Memory B cell (primary cell): ENCODE measurements around the gene ZC3HAV1.

Experiments used
- ATAC-seq: fragments of 150-1000 bp; cut with Tn5 transposase; 2 replicates; pipeline ENCODE4 v1.10.0; 2021; ENCODE audit warnings: low read depth, mild to moderate bottlenecking, moderate library complexity
- DNase-seq, 2 donors: peaks; one replicate each; pipeline ENCODE4 v3.0.0; 2022; ENCODE audit warnings: low spot score in 2 of 2
- H3K27ac Mint-ChIP-seq: one replicate; pipeline ENCODE4 v1.8.0; 2022; ENCODE audit warnings: mild to moderate bottlenecking, moderate library complexity, mixed read lengths
- H3K27me3 Mint-ChIP-seq: one replicate; pipeline ENCODE4 v1.8.0; 2022; ENCODE audit warnings: mixed read lengths
- H3K36me3 Mint-ChIP-seq: one replicate; pipeline ENCODE4 v1.8.0; 2022; ENCODE audit warnings: mild to moderate bottlenecking, mixed read lengths
- H3K4me1 Mint-ChIP-seq: one replicate; pipeline ENCODE4 v1.8.0; 2022; ENCODE audit warnings: mixed read lengths
- H3K4me3 Mint-ChIP-seq: one replicate; pipeline ENCODE4 v1.8.0; 2022; ENCODE audit warnings: mild to moderate bottlenecking, moderate library complexity, mixed read lengths
- H3K9me3 Mint-ChIP-seq: one replicate; pipeline ENCODE4 v1.8.0; 2022; ENCODE audit warnings: mixed read lengths

Gene ZC3HAV1

DNA sequence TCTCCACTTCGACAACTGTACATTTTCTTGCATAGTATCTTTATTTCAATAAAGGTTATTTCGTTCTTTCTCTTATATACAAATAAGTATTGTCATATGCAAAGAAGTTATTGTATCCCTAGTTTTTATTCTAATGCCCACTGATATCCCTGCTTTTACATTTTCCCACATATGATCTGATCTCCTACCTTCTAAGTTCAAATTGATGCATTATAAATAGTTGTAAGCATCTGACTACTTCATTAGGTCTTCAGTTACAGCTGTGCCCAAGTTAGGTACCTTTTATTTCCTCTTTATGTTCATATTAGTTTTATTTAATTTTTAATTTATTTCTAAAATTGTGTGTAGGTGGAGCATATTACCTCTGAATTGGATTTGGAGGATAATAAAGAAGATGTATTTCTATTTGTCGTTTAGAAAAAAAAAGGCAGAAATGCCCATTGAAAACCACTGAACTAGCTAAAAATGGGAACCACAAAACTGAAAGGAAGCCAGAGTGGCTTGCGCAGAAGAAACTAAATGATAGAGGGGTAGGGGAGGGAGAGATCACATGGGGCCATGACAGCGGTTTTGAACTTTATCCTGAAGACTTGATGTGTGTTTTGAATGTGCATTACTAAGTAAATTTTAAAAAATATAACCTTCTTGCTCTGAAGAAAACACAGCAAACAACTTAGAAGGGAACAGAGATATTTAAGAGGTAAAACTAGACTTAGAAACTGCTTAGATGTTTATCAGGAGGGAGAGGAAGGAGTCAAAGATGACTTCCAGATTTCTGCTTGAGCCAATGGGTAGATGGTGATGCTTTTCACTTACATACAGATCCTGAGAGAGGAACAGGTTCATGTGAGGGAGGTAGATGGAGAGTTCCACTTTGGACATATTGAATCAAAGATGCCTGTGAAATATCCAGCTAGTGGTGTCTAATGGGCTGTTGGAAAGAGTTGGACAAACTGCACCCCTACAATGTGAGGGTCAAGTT, 64.4 kb downstream of the ZC3HAV1 start:
- H3K4me3 Mint-ChIP-seq, result no peak overlapping the region
- peak; percentile 90 for ATAC-seq
- peaks cover 32% of the 10 kb centered on the region for H3K36me3 Mint-ChIP-seq
- H3K27ac Mint-ChIP-seq, result peak overlapping the region; percentile 87
- peak in 1 of 2 donors; percentile 28 for DNase-seq
- peaks cover 27% of the 10 kb centered on the region for H3K4me1 Mint-ChIP-seq
- no peaks in the 10 kb centered on the region for H3K9me3 Mint-ChIP-seq
- no peaks in the 10 kb centered on the region for H3K27me3 Mint-ChIP-seq

DNA sequence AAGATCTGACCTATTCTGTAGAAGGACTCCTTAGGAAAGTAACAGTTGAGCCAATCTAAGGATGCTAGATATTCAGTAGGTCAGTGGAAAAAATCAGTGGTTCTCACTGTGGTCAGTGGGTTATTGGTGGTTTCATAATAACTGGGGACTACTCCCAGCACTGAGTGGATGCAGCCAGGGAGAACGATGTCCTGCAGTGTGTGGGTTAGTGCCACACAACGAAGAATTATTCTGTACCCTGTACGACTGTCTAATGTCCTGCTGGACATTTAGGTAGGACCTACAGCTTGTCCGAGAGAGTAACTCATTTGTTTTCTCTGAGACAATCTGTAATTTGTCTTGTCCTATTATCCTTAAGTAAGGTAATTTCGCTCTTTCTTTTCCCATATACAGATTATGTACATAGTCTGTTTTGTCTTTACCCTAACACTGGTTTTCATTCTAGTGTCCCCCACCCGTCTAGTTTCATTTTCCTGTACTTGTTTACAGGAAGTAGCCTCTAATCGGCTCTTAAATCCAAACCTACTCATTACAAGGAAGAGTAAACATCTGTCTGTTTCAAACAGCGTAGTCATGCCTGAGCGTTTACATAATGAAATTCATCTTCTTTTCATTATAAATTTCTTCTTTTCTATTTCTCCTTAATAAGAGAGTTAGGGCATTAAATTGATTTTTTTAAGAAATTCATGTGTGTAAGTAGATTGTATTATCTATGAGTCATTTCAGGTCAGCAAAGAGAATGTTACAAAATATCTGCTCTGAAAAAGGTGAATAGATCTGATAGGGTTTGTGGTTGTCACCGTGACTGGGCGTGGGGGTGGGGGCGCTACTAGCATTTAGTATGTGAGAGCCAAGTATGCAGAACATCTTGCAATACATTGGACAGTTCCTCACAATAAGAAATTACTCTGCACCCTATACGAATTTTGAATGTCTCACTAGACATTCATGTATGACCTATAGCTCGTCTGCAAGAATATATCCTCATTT, 65.4 kb downstream of the ZC3HAV1 start:
- H3K27me3 Mint-ChIP-seq, result no peaks in the 10 kb centered on the region
- peaks cover 23% of the 10 kb centered on the region for H3K36me3 Mint-ChIP-seq
- H3K4me3 Mint-ChIP-seq, result peak overlapping the region; percentile 62
- peaks cover 27% of the 10 kb centered on the region for H3K4me1 Mint-ChIP-seq
- no peaks in the 10 kb centered on the region for H3K9me3 Mint-ChIP-seq
- H3K27ac Mint-ChIP-seq, result peak overlapping the region; percentile 87
- DNase-seq, result no peak
- ATAC-seq, result peak; percentile 37

DNA sequence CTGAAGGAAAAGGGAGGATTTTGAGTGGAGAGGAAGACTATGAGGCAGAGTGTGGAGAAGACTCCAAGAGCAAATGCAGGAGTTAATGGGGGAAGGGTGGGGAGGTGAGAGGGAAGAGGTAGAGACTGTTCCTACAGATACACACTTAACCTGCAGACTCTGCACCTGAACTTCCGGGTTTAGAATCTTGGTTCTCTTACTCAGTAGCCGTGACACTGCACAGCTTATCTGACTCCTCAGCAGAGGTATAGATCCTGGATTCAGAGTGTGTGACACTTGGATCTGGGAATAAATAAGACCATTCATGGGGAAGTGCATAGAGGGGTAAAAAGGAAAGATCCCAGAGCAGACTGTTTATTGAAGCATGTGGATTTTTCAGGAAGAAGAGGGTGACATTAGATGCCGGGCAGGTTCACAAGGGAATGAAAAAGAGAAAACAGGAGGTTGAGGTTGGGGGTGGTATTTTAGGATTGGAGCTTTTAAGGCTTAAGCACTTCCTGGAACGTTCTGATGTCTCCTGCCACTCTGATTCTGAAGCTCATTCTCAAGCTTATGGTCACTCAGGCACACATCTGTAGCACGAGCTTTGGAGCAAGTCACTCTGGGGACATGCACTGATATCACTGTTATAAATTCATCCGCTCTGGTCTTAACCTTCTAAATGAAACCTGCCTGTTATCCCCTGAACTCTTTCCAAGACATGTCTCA, 68.0 kb downstream of the ZC3HAV1 start:
- Mint-ChIP-seq H3K27me3 (no peaks in the 10 kb centered on the region), H3K4me1 (peaks cover 25% of the 10 kb centered on the region), H3K27ac (peak overlapping the region; percentile 46), H3K9me3 (no peaks in the 10 kb centered on the region), H3K4me3 (peak overlapping the region; percentile 2), H3K36me3 (peaks cover 12% of the 10 kb centered on the region)
- DNase-seq, result no peak
- no peak for ATAC-seq

DNA sequence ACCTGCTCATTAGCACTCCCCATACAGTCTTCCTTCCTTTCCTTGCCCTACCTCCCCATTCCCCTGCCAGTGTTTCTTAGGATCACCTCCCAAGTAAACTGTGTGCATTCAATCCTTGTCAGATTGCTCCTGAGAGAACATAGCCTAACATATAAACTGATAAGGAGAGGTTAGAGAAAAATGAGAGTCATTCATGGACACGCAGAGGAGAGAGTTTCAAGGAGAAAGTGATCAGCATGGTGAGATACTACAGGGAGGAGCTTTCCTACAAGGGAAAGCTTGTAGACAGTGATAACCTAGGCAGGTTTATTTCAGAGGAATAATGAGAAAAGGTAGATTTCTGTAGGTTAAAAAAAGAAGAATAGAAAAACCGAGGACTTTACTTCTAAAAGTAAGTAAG, 70.8 kb downstream of the ZC3HAV1 start:
- Mint-ChIP-seq H3K4me1 (peaks cover 16% of the 10 kb centered on the region), H3K36me3 (no peaks in the 10 kb centered on the region), H3K9me3 (no peaks in the 10 kb centered on the region), H3K27me3 (no peaks in the 10 kb centered on the region), H3K27ac (no peak overlapping the region), H3K4me3 (no peak overlapping the region)
- DNase-seq (no peak), ATAC-seq (no peak)

DNA sequence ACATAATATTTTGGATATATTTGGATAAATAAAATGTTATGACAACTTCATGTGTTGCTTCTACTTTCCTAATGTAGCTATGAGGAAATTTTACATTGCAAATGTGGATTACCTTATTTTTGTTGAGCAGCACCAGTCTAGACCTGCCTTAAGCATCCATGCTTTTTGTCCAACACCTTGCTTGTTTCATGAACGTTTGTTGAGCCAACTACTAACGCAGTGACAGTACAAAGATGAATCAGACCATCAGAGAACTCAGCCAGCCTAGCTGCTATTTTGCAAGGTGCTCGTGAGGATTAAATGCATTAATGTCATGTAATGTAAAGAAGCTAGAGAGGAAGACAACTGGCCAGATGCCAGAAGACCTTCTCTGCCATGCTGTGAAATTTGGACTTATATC, 72.6 kb downstream of the ZC3HAV1 start:
- H3K4me1 Mint-ChIP-seq, result peaks cover 15% of the 10 kb centered on the region
- DNase-seq, result no peak
- H3K27me3 Mint-ChIP-seq, result no peaks in the 10 kb centered on the region
- ATAC-seq, result no peak
- H3K4me3 Mint-ChIP-seq, result peak overlapping the region; percentile 55
- H3K36me3 Mint-ChIP-seq, result no peaks in the 10 kb centered on the region
- H3K9me3 Mint-ChIP-seq, result no peaks in the 10 kb centered on the region
- H3K27ac Mint-ChIP-seq, result no peak overlapping the region

DNA sequence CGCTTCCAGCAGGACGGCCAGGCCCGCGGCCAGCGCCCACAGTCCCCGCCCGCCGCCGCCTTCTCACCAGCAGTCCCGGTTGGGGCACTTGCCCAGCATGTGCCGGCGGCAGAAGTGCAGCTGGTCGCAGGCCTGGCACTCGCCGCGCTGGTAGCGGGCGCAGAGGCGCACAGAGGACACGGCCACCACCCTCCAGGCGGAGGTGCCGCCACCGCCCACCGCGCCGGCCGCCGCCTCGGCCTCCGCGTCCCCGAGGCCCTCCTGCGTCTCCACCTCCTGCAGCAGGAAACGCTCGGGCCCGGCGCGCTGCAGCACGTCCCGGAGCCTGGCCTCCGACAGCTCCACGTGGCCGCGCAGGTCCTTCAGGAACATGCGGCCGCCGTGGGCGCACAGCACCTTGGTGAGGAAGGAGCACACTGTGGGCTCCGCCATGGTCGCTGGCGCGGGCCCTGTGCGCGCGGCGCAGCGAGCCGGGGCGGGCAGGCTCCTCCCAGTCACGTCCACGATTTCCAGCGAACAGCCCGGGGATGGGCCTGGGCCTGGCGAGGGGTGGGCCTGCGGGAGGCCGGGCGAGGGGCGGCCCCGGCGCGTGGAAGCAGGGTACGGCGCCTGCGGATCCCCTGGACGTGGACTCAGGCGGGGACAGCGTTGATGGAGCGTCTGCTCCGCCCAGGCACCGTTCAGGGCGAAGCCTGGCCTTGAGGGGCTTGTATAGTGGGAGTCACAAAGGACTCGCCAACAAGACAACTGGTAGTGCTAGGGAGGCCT, 73.8 kb downstream of the ZC3HAV1 start, which contains the start of gene ZC3HAV1L:
ZC3HAV1L (minus strand) TSS at position 457 of the 768 bp plus-strand sequence; CDS start at position 432, 25 bp downstream.
- no peak within 1 kb of the TSS for H3K27ac Mint-ChIP-seq
- ATAC-seq (peak; percentile 74), DNase-seq (peak in 1 of 2 donors; percentile 28)
- H3K27me3 Mint-ChIP-seq, result no peaks in the 10 kb centered on the region
- peaks cover 7% of the 10 kb centered on the region for H3K4me1 Mint-ChIP-seq
- H3K9me3 Mint-ChIP-seq, result no peaks in the 10 kb centered on the region
- peak within 1 kb of the TSS; percentile 82 for H3K4me3 Mint-ChIP-seq
- H3K36me3 Mint-ChIP-seq, result no peaks in the 10 kb centered on the region

DNA sequence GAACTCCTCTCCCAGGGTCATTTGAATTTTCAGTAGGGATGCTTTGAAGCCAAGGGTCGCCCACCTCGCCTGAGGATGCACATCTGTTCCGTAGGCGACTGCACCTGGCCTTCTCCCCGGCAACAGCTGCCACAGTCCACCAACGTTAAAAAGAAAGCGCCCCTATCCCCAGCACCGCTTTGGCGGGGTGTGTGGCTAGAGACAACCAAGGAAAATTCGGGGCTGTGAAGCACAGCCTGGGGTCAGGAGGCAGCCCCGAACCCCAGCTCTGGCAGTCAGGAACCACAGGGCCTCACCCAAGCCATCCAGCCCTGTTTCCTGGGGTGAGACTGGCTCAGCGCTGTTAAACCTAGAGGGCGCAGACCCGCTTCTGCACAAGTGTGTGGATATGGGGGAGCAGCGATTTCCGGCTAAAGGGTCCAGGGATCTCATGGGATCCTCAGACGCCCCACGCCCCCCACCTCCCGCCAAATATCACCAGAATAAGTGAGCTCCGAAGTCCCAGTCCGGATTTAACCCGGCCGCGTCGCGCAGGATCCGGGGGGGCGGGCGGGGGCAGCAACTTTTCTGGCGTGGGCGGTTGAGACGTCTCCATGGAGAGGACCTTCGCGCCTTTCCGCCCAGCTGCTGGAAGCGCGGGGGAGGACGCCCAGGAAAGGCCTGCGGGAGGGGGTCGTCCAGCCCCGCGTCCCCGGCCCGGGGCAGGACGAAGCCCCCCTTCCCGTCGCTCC, 74.5 kb downstream of the ZC3HAV1 start:
- DNase-seq, result peak in 1 of 2 donors; percentile 15
- H3K36me3 Mint-ChIP-seq, result no peaks in the 10 kb centered on the region
- peaks cover 4% of the 10 kb centered on the region for H3K4me1 Mint-ChIP-seq
- peak; percentile 46 for ATAC-seq
- H3K4me3 Mint-ChIP-seq, result peak overlapping the region; percentile 82
- no peaks in the 10 kb centered on the region for H3K27me3 Mint-ChIP-seq
- H3K27ac Mint-ChIP-seq, result no peak overlapping the region
- H3K9me3 Mint-ChIP-seq, result no peaks in the 10 kb centered on the region

DNA sequence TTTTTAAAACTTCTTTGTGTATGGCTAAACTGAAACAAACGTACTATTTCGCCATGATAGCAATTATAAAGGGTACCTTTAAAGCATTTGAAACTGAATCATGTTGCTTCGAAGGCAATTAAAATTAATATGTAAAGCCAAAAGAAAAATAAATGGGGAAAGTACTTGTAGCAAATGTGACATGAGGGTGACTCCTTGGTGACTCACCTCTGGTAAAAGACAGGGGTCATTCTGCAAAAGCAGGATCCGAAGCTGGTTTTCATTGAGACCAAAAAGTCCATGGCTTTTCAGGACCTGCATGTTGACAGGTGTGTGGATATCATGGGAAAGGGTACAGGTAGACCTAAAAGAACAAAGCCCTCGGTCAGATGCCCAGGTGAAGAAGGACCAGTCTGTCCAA, 75.2 kb downstream of the ZC3HAV1 start:
- Mint-ChIP-seq H3K4me3 (peak overlapping the region; percentile 30), H3K9me3 (no peaks in the 10 kb centered on the region), H3K27ac (no peak overlapping the region), H3K4me1 (peaks cover 4% of the 10 kb centered on the region), H3K36me3 (peaks cover 3% of the 10 kb centered on the region), H3K27me3 (no peaks in the 10 kb centered on the region)
- no peak for ATAC-seq
- no peak for DNase-seq

DNA sequence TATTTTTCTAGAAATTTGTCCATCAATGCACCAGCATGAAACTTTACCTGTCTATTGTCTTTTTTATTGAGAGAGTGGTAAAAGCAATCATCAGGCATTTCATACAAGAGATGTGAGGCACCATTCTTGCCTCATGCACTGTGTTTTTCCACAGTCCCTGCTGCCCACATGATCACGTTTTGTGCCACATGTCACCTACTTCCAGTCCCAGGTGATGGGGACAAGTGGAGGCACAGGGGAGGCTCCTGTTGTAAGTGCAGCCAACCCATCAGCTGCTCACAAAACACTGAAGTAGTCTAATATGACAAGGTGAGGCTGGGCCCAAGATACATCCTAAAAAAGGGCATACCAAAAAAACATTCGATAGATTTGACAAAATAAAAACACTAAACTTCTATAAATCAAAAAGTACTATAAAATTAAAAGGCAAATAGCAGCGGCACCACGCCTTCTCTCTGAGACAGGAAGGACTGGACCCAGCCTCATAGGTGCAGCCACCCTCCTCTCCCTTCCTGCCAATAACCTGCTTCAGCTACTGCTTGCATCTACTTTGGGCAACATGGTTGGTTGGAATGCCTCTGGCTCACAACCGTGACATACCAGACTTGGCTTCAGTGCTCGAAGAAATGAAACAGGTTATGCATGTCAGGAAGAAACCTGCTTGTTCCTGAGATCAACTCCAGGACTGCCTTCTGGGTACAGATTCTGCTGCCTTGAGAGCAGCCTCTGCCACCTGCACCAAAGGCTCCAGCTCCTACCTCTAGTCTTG, 76.0 kb downstream of the ZC3HAV1 start:
- DNase-seq (no peak), ATAC-seq (no peak)
- H3K36me3 Mint-ChIP-seq, result peaks cover 4% of the 10 kb centered on the region
- no peaks in the 10 kb centered on the region for H3K9me3 Mint-ChIP-seq
- no peak overlapping the region for H3K4me3 Mint-ChIP-seq
- no peak overlapping the region for H3K27ac Mint-ChIP-seq
- H3K4me1 Mint-ChIP-seq, result peaks cover 4% of the 10 kb centered on the region
- H3K27me3 Mint-ChIP-seq, result no peaks in the 10 kb centered on the region

DNA sequence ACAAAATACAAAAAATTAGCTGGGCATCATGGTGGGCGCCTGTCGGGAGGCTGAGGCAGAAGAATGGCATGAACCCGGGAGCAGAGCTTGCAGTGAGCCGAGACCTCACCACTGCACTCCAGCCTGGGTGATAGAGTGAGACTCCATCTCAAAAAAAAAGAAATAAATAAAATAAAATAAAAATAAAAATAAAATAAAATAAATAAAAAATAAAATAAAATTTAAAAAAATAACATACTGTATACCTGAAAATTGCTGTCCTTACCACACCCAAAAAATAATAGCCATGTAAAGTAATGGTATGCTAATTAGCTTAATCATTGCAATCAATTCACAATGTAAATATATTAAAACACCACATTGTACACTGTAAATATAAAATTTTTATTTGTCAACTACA, 77.0 kb downstream of the ZC3HAV1 start:
- no peaks in the 10 kb centered on the region for H3K9me3 Mint-ChIP-seq
- H3K27ac Mint-ChIP-seq, result no peak overlapping the region
- peaks cover 7% of the 10 kb centered on the region for H3K36me3 Mint-ChIP-seq

DNA sequence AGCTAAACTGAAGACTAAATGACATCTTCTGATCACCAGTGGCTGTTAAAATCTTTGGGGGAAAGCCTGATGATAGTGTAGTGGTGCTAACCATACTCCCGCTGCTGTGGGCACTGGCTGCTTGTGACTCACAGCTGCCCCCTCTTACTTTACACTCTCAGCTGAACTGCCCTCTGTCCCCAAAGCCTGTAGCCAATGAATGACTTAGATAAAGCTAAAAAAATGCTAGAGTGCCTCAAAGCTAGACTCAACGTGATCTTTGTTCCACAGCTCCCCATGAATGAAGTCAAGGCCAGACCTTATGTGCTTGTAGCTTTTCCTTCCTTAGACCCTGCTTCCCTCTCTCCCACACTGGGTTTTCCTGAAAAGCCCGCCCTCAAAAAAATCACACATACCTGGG, 80.2 kb downstream of the ZC3HAV1 start:
- Mint-ChIP-seq H3K4me3 (no peak overlapping the region), H3K27me3 (no peaks in the 10 kb centered on the region), H3K36me3 (peaks cover 7% of the 10 kb centered on the region), H3K27ac (no peak overlapping the region), H3K4me1 (no peaks in the 10 kb centered on the region), H3K9me3 (no peaks in the 10 kb centered on the region)
- no peak for ATAC-seq
- no peak for DNase-seq

More for the DNA sequence above, 77.0 kb downstream of the ZC3HAV1 start:
- no peaks in the 10 kb centered on the region for H3K27me3 Mint-ChIP-seq
- ATAC-seq (no peak), DNase-seq (no peak)
- peaks cover 4% of the 10 kb centered on the region for H3K4me1 Mint-ChIP-seq
- H3K4me3 Mint-ChIP-seq, result no peak overlapping the region

DNA sequence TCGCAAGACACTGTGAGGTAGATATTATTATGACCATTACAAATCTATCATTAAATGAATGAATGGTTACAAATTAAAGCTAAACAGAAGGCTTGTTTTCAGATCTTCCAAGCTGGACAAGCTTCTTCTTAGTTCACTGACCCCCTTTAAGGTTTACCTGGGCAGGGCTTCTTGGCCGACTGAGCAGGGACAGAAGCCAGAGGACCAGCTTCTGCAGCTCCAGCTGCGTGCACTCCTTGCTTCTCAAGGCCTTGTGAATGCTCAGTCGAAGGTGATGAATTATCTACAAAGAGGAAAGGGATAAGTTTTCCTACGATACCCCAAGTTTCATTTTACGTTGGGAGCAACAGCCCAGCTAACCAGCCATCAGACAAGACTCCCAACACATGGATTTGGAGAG, 83.0 kb downstream of the ZC3HAV1 start:
- Mint-ChIP-seq H3K27ac (no peak overlapping the region), H3K36me3 (peaks cover 11% of the 10 kb centered on the region), H3K9me3 (no peaks in the 10 kb centered on the region), H3K27me3 (no peaks in the 10 kb centered on the region), H3K4me1 (no peaks in the 10 kb centered on the region), H3K4me3 (no peak overlapping the region)
- ATAC-seq (no peak), DNase-seq (no peak)
